Measurements from ENCODE around the gene BCAS3.

The BCAS3 gene

GRCh38 chr17:61334673-61335072 lies 657.0 kb downstream of the BCAS3 start:
- Histone ChIP-seq H3K27ac (ENCODE audit: low read length) (no peak overlapping the region), H3K79me2 (ENCODE audit: low read length) (no peaks in the 10 kb centered on the region), H3K4me1 (ENCODE audit: low read length) (no peaks in the 10 kb centered on the region), H3K9me3 (ENCODE audit: insufficient read depth, low read length) (no peaks in the 10 kb centered on the region), H3K4me2 (ENCODE audit: low read length) (no peak overlapping the region), H2AFZ (ENCODE audit: low read depth, low read length) (no peak overlapping the region), H3K9ac (ENCODE audit: low read length) (no peak overlapping the region), H3K36me3 (replicated peaks; ENCODE audit: low read depth, low read length) (no peaks in the 10 kb centered on the region), H3K4me3 (ENCODE audit: low read length) (no peak overlapping the region), H3K27me3 (ENCODE audit: low read depth, low read length) (no peaks in the 10 kb centered on the region), H4K20me1 (ENCODE audit: insufficient read depth, low read length) (no peaks in the 10 kb centered on the region)
- TF ChIP-seq EZH2phosphoT487 (IDR thresholded peaks at IDR 0.05; ENCODE audit: low read depth) = no peak
- no peak for TF ChIP-seq CTCF (IDR thresholded peaks at IDR 0.05; ENCODE audit: low read depth, low read length)

- no peaks in the 10 kb centered on the region for H4K20me1 ChIP-seq (ENCODE audit: insufficient read depth, low read length)
- no peak overlapping the region for H2AFZ ChIP-seq (ENCODE audit: low read depth, low read length)
- H3K4me2 ChIP-seq (ENCODE audit: low read length) = no peak overlapping the region
- H3K4me3 ChIP-seq (ENCODE audit: low read length) = no peak overlapping the region
- H3K36me3 ChIP-seq (replicated peaks; ENCODE audit: low read depth, low read length) = no peaks in the 10 kb centered on the region
- no peaks in the 10 kb centered on the region for H3K79me2 ChIP-seq (ENCODE audit: low read length)
- no peaks in the 10 kb centered on the region for H3K4me1 ChIP-seq (ENCODE audit: low read length)
- no peak for TF ChIP-seq EZH2phosphoT487 (IDR thresholded peaks at IDR 0.05; ENCODE audit: low read depth)
- no peak for TF ChIP-seq CTCF (IDR thresholded peaks at IDR 0.05; ENCODE audit: low read depth, low read length)
- H3K9me3 ChIP-seq (ENCODE audit: insufficient read depth, low read length) = no peaks in the 10 kb centered on the region
- no peak overlapping the region for H3K27ac ChIP-seq (ENCODE audit: low read length)
- H3K9ac ChIP-seq (ENCODE audit: low read length) = no peak overlapping the region
- H3K27me3 ChIP-seq (ENCODE audit: low read depth, low read length) = no peaks in the 10 kb centered on the region
Measured at GRCh38 chr17:61335105-61335844, 657.6 kb downstream of the BCAS3 start.

- TF ChIP-seq EZH2phosphoT487 (IDR thresholded peaks at IDR 0.05; ENCODE audit: low read depth) = no peak
- no peak for TF ChIP-seq CTCF (IDR thresholded peaks at IDR 0.05; ENCODE audit: low read depth, low read length)
- Histone ChIP-seq H3K27me3 (ENCODE audit: low read depth, low read length) (no peaks in the 10 kb centered on the region), H3K27ac (ENCODE audit: low read length) (no peak overlapping the region), H3K4me2 (ENCODE audit: low read length) (no peak overlapping the region), H3K9ac (ENCODE audit: low read length) (no peak overlapping the region), H3K36me3 (replicated peaks; ENCODE audit: low read depth, low read length) (no peaks in the 10 kb centered on the region), H2AFZ (ENCODE audit: low read depth, low read length) (no peak overlapping the region), H3K4me3 (ENCODE audit: low read length) (no peak overlapping the region), H3K79me2 (ENCODE audit: low read length) (no peaks in the 10 kb centered on the region), H3K4me1 (ENCODE audit: low read length) (no peaks in the 10 kb centered on the region), H3K9me3 (ENCODE audit: insufficient read depth, low read length) (no peaks in the 10 kb centered on the region), H4K20me1 (ENCODE audit: insufficient read depth, low read length) (no peaks in the 10 kb centered on the region)
Measured at GRCh38 chr17:61335845-61336655, 658.4 kb downstream of the BCAS3 start.

- no peak overlapping the region for H3K4me3 ChIP-seq (ENCODE audit: low read length)
- H2AFZ ChIP-seq (ENCODE audit: low read depth, low read length) = no peak overlapping the region
- no peaks in the 10 kb centered on the region for H3K4me1 ChIP-seq (ENCODE audit: low read length)
- H3K9me3 ChIP-seq (ENCODE audit: insufficient read depth, low read length) = no peaks in the 10 kb centered on the region
- no peaks in the 10 kb centered on the region for H3K79me2 ChIP-seq (ENCODE audit: low read length)
- TF ChIP-seq CTCF (IDR thresholded peaks at IDR 0.05; ENCODE audit: low read depth, low read length) (no peak), EZH2phosphoT487 (IDR thresholded peaks at IDR 0.05; ENCODE audit: low read depth) (no peak)
- H3K36me3 ChIP-seq (replicated peaks; ENCODE audit: low read depth, low read length) = no peaks in the 10 kb centered on the region
- no peak overlapping the region for H3K27ac ChIP-seq (ENCODE audit: low read length)
- H4K20me1 ChIP-seq (ENCODE audit: insufficient read depth, low read length) = no peaks in the 10 kb centered on the region
- no peak overlapping the region for H3K9ac ChIP-seq (ENCODE audit: low read length)
- no peak overlapping the region for H3K4me2 ChIP-seq (ENCODE audit: low read length)
- H3K27me3 ChIP-seq (ENCODE audit: low read depth, low read length) = no peaks in the 10 kb centered on the region
Measured at GRCh38 chr17:61337290-61337689, 659.6 kb downstream of the BCAS3 start.

Data from OCI-LY3 (cell line).